NOMO-1 treated with DMSO at 0.1 percent for 48 hours (cell line): Measurements from ENCODE around the gene IMPG2.
"Not testable (repeated sequence)": the region's sequence is repeated elsewhere in the genome, so short reads cannot be mapped to it uniquely, and the experiment has no call there.

Experiments used
- DNase-seq: peaks from one replicate; lab custom pipeline; 2025; ENCODE audit not compliant: unreplicated experiment; lab: John Stamatoyannopoulos, UW

Gene IMPG2

DNA sequence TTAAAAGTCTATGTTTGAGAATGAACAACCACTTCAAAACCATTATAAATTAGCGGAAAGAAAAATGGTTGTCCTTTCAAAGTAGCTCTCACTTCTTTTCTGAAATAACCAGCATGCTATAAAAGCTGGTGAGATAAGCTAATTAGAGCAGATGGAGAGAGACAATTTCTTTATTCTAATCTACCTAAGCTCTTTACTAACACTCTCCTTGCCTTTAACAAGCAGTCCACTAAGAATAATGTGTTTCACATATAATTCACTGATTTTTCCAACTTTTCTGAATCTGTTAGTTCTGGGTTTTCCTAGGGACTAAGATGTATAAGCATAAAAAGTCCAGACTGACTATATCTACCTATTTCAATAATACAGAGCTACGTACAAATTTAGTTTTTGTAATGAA lies at the start of gene IMPG2:
IMPG2 (minus strand) TSS at position 101 of the 400 bp plus-strand sequence. CDS start 203 bp downstream, outside the sequence.
- no peak for DNase-seq

DNA sequence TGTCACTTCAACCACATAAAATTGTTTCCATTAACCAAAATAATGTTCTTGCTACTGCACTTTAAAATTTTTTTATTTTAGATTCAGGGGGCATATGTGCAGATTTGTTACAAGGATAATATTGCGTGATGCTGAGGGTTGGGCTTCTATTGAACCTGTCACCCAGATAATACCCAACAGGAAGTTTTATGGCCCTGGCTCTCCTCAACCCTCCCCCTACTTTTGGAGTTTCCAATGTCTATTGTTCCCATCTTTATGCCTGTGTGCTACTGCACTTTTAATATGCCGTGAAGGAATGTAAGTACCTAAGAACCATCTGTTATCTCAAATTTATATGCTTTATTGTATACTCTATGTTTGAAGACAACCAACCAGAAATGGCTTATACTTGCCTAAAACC lies 42.0 kb upstream of the IMPG2 start:
- DNase-seq, result no peak

DNA sequence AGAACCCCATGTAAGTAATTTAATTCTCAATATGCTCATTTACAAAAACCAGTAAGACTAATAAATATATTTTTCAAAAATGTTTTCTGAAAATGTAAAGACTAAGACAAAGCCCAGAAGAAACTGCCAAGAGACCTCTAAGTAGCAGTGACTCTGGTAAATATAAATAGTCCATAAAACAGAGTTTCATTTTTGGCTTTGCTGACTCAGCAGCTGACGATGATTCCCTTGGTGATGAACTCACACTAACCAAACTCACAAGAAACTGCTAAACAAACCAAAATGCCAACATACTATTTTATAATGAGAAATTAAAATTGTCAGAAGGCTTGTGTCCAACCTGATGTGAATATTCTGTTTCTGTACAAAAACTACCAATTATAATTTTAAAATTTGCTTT lies 31.5 kb upstream of the IMPG2 start:
- no peak for DNase-seq

DNA sequence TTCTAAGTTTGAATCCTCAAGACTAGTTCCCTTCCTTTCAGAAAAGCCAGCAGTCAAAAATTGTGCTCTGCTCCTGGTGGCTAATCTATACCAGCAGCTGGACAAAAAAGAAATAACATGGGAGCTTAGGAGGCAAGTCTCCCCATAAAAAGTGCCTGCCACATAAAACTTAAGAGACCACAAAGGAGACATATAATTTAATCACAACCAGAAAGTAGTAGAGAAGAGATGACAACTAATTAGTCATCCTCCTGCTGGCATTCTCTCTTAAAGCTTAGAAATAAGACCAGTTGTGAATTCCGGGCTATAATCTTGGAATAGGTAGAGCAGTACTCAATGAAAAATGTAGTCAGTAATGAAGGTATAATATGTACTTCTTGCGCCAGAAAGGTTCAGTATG lies 20.2 kb upstream of the IMPG2 start:
- DNase-seq, result no peak

DNA sequence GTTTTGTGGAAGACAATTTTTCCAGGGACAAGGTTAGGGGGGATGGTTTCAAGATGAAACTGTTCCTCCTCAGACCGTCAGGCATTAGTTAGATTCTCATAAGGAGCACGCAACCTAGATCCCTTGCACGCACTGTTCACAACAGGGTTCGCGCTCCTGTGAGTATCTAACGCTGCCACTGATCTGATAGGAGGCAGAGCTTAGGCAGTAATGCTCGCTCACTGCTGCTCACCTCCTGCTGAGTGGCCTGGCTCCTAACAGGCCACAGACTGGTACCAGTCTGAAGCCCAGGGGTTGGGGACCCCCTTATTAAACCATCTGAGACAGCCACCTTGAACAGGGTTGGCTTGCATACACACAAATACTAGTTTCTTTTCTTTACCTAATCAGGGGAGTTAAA lies 13.5 kb upstream of the IMPG2 start:
- DNase-seq, result no peak

DNA sequence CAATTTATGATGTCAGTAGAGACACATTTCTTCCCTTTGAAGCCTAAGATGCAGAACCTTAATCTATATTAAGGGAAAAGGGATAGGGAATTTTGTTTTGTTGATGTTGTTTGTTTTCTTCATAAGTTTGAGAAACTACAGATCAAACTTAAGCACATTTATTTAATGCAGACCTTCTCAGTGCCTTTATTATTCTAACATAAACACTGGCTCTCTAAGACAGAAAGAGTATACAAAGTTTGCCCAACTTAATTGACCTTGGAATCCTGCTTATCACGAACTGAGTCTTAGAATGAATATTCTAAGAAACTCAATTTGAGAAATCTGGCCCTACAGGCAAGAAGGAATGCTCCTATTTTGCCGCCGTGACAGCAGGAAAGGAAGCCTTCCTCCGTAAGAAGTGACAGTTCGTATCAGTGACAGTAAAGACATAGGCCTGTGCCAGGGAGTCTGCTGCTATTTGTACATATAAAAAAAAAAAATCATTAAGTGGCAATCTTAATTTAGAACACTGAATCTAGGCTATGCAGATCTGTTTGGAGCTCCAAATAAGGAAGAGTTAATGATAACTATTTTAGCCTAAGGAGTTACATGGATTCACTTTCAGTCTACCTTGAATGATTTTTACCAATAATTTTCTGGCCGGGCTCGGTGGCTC lies 8.8 kb upstream of the IMPG2 start:
- no peak for DNase-seq

DNA sequence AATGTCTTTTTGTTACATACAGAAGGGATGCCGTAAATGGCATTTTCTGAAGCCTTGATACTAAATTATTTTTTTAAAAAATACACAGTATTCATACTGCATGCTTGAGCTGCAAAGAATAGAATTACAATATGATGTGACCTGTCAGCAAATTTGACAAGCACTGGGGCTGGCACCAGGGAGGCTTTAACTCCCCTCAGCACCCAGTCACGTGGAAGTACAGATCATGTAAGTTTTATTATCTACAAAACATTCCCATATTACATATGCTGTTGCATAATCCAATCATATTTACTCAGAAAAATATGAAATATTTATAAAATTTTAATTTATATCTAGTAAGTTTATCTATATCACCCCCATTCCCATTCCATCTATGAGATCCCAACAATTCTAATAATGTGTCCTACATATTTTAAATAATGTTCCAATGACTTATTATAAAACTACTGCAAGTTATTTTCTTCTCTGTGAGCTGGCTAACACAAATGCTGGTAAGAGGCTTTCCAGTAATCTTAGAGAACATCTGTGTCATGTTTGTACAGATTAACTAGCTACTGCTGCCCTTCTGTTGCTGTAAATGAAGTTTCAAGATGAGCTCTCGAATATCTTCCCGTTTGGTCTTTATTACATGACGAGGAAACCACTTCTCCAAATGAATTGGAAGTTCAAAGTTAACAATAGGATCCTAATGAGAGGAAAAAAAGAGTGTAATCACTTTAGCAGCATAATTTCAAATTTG lies 5.2 kb upstream of the IMPG2 start:
- no peak for DNase-seq

DNA sequence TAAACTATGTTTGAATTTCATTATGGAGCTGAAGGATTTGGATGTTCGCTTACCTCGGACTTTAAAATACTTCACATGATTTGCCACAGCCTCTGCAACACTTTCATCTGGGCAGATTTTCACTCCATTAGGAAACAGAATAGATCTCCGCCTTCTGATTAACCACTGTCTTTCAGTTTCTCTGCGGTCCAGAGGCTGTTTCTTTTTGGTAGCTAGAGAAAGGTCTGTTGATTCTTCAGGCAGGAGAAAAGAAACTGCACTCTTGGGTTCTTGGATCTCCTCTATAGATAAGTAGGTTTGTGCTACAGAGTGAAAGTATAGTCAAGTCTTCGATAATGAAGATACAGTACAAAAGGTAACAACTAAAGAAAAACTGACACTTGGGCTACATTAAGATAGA lies 844 bp downstream of the IMPG2 start:
- no peak for DNase-seq

DNA sequence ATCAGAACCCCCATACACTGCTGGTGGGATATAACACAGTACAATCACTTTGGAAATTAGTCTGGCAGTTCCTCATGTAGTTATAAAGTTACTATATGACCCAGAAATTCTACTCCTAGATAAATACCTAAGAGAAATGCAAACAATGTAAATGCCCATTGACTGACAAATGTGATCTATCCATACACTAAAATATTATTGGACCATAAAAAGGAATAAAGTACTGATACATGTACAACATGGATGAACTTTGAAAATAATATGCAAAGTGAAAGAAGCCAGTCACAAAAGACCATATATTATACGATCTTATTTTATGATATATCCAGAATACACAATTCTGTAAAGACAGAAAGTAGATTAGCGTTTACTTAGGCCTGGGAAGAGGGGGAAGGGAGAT lies 7.8 kb downstream of the IMPG2 start:
- DNase-seq, result no peak

DNA sequence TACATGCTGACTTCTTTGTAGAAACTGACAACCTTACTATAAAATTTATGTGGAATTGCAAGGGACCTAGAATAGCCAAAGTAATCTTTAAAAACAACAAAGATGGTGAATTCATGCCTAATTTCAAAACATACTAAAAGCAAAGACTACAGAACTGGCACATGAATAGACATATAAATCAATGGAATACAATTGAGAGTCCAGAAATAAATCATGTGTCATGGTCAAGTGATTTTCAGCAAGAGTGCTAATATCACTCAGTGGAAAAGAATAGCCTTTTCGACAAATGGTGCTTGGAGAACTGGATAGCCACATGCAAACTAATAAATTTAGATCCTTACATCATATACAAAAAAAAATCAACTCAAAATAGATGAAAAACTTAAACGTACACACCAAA lies 8.7 kb downstream of the IMPG2 start:
- DNase-seq, result no peak

DNA sequence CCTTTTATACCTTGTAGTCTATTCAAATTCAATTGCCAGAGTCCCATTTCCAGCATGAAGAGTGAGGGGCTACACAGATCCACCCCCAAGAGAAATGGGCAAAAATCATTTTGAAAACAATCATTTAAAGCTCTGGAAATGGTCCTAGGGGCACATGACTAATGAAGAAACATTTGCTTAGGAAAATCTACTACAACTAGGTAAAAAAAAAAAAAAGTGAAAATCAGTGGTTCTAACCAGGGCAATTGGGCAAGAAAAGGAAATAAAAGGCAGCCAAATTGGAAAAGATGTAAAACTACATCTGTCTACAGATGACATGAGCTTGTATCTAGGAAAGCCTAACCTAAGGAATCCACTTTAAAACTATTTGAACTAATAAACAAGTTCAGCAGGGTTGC lies 9.4 kb downstream of the IMPG2 start:
- no peak for DNase-seq

DNA sequence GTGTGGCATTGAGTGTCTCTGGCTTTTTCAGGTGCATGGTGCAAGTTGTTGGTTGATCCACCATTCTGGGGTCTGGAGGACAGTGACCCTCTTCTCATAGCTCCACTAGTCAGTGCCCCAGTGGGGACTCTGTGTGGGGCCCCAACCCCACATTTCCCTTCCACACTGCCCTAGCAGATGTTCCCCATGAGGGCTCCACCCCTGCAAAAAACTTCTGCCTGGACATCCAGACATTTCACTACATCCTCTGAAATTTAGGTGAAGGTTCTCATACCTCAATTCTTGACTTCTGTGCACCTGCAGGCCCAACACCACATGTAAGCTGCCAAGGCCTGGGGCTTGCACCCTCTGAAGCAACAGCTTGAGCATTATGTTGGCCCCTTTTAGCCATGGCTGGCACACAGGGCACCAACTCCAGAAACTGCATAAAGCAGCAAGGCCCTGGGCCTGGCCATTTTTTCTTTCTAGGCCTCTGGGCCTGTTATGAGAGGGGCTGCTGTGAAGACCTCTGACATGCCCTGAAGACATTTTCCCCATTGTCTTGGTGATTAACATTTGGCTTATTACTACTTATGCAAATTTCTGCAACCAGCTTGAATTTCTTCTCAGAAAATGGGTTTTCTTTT lies 12.1 kb downstream of the IMPG2 start:
- DNase-seq, result not testable (repeated sequence)

DNA sequence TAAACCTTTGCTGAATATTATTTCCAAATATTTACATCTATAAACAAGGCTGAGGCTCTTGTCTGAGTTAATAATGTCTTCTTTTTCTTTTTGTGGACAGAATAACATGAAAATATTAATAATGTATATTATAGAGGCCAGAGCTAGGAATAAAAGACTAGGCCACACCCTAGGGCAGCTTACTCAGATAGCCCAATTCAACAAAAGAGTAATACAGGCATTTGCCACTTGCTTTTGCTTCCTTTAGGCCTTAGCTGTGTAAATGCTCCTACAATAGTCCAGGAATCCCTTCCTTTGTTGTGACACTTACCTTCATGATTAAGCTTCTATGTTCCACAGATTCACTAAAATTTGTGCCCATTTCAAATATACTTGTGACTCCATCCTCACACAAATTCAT lies 16.5 kb downstream of the IMPG2 start:
- no peak for DNase-seq

DNA sequence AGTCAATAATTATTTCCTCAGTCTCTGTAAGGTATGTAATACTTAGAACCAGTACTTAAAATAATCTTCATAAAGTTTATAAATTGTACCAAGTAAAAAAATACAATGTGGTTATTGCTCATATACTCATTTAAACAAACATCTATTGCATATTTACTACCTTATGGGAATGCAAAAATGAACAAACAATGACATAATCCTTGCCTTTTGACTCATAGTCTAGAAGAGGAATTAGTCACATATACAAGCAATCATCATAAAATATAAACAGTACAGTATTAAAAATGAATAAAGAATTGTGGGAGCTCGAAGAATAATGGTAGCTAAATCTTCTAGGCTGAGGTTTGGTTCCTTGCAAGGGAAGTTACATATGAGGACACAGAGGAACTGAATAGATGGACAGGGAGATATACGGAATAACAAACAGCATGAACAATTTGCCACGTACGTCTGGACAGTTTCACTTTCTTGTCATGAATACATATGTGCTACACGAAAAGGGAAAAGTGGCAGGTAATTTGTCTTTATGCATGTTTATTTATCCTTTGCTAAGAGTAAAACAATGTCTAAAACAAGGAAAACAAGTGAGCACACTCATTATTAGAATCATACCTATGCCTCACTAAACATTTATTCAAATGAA lies 17.2 kb downstream of the IMPG2 start:
- DNase-seq, result no peak

DNA sequence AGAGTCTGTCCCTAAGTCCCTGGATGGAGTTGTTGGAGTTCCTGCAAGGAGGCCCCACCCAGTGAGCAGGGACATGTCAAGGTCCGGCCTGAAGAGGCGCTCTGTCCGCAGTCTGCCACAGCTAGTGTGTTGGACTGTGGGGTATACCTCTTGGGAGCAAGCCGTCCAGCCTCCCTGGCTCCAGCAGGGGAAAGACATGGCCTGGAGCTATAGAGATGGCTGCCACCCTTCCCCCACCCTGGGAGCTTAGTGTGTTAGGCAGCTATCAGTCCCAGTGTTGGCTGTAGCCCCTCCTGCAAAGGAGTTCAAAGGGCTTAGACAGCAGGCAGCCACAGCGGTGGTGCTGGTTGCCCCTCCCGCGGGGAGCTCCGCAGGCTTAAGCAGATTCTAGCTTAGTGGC lies 20.3 kb downstream of the IMPG2 start:
- DNase-seq, result no peak

DNA sequence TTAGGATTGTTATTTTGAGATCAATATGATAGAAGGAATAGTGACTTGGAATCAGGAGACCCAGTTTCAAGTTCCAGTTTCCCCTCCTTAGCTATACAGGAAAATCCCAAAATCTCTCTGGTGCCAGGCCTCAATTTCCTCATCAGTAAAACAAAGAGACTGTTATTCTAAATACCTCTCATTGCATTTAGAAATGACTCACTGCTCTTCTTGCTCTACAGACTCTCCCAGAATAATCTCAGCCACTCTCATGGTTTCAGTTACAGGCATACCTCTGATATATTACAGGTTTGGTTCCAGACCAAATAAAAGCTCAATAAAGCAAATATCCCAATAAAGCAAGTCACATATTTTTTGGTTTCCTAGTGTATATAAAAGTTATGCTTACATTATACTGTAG lies 28.3 kb downstream of the IMPG2 start:
- no peak for DNase-seq

DNA sequence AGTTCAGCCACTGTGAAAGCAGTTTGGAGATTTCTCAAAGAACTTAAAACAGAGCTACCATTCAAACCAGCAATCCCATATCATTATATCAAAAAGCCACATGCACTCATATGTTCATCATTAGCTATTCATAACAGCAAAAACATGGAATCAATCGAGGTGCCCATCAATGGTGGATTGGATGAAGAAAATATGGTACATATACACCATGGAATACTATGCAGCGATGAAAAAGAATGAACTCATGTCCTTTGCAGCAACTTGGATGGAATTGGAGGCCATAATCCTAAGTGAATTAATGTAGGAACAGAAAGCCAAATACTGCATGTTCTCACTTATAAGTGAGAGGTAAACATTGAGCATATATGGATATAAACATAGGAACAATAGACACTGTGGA lies 32.1 kb downstream of the IMPG2 start:
- DNase-seq, result no peak

DNA sequence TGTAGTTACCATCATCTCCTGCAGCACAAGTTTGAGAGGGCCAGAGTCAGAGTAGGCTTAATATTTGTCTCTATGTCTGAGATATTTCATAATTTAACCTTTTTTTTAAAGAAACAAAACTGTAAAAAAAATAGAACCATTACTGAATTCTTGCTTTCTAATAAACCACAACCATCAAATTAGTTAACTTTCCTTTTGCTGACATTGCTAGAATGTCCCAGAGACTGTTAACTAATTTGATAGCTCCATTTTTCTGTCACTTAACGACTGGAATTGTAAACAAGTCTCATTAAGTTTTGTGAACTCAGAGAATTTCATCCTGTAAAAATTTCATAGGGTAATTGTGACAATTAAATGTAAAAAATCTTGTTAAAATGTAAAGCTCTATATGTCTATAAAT lies 35.6 kb downstream of the IMPG2 start:
- no peak for DNase-seq

DNA sequence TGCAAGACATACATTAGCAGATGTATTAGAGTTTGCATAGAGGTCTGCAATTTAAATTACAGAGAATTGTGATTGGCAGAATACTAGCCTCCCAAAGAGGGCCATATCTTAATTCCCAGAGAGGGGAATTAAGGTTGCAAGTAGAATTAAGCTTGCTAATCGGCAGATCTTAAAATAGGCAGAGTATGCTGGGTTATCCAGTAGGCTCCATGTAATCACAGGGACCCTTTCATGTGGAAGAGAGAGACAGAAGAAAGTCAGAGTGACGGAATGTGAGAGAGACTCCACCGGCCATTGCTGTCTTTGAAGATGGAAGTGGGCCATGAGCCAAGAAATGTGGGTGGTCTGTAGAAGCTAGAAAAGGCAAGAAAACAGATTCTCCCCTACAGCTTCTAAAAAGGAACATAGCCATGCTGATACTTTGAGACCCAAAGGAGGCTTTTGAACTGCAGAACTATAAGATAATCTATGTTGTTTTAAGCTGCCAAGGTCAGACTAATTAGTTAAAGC lies 38.8 kb downstream of the IMPG2 start:
- DNase-seq, result no peak

DNA sequence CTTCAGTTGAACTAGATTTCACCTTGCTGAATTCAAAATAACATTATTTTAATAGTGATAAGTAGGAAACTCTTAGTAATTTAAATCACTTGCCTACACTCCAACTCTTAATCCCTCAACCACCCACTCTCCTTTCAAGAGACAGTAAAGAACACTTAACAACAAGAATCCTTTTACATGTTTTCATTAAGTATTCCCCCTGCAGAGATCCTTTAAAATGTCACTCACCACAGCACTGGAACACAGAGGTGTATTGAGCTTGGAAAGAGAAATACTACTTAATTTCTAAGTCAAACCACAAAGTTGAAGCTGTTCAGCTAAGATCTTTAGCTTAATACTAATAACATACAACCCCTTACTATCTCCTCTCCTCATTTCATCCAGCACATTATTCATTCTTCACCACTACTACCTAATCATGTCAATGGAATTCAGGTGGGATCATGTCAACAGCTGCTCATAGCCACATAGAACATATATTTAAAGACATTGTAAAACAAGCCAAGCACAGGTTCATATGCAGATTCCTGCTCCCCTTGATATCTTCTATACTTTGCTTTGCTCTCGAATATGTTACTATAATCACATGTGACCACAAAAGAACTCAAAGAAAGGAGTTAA lies 40.5 kb downstream of the IMPG2 start:
- DNase-seq, result no peak

DNA sequence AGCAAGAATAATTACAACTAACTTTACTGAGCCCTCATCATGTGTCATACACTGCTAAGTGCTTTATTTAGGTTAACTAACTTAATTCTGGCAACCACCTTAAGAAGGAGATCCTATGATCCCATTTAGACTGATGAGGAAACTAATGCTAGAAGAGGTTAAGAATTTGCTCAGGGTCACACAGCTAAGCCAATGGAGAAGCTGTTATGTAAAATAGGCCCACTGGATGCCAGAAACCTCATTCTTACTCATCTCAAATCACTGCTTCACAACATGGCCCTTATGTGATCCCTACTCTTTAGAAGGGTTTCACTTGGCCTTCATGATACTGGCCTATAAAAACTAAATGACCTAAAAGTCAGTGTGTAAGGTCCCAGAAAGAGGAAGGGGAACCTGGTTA lies 41.2 kb downstream of the IMPG2 start:
- DNase-seq, result no peak
